GM20000 (cell line): ENCODE data around the gene TSPAN4.

Source experiments
- DNase-seq: peaks from one replicate; pipeline ENCODE4 v3.0.0; 2012; ENCODE audit warnings: low spot score
- CTCF ChIP-seq: IDR thresholded peaks from 2 replicates; pipeline ENCODE4 v1.5.1; 2012; ENCODE audit warnings: mild to moderate bottlenecking, control low read depth; ENCODE audit errors: extremely low read depth, missing control alignments

The TSPAN4 gene

GRCh38 chr11:821512-822371 is 20.9 kb upstream of the TSPAN4 start:
- no peak for TF ChIP-seq CTCF
- DNase-seq, result no peak

GRCh38 chr11:823441-824291 is 19.0 kb upstream of the TSPAN4 start:
- no peak for TF ChIP-seq CTCF
- no peak for DNase-seq

- DNase-seq, result no peak
- TF ChIP-seq CTCF, result no peak
Observed at GRCh38 chr11:824292-824880, 18.3 kb upstream of the TSPAN4 start.

- no peak for TF ChIP-seq CTCF
- DNase-seq, result no peak
Observed at GRCh38 chr11:824942-825341, 17.7 kb upstream of the TSPAN4 start.

- no peak for TF ChIP-seq CTCF
- DNase-seq, result no peak
Observed at GRCh38 chr11:825366-826226, 17.1 kb upstream of the TSPAN4 start.

GRCh38 chr11:826227-826621 is 16.4 kb upstream of the TSPAN4 start:
- DNase-seq, result peak; percentile 63
- no peak for TF ChIP-seq CTCF
